Panc1 (cell line): ENCODE measurements around the gene MSN.

Experiments
- TF ChIP-seq, protein P1 (sequence below): fragments of 450-650 bp; IDR thresholded peaks from 2 replicates; pipeline ENCODE4 v1.5.1; 2017; ENCODE audit warnings: mild to moderate bottlenecking
- TF ChIP-seq, protein P2 (sequence below), 2 experiments: IDR thresholded peaks; 2 replicates each; pipeline ENCODE4 v1.6.1; 2011 to 2012; ENCODE audit warnings: low read depth in 2 of 2, control low read depth in 1 of 2, low read length in 1 of 2, mild to moderate bottlenecking in 1 of 2, moderate library complexity in 1 of 2; ENCODE audit not compliant: insufficient read depth in 1 of 2

DNA sequence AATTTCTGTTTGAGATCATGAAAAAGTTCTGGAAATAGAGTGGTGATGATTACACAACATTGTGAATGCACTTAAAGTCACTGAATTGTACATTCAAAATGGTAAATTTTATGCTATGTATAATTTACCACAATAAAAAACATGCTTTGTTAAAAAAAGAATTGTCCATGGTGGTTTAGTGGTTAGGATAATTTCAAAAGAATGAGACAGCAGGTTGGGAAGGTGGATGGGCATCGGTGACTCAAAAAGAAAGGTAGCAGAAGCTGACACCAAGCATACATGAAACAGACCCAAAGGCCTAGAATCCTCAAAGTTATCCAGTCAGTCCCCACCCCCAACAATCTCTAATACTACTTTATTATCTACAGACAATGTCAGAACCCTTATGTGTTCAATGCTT, 91.1 kb downstream of the MSN start:
- TF ChIP-seq, protein P1, sequence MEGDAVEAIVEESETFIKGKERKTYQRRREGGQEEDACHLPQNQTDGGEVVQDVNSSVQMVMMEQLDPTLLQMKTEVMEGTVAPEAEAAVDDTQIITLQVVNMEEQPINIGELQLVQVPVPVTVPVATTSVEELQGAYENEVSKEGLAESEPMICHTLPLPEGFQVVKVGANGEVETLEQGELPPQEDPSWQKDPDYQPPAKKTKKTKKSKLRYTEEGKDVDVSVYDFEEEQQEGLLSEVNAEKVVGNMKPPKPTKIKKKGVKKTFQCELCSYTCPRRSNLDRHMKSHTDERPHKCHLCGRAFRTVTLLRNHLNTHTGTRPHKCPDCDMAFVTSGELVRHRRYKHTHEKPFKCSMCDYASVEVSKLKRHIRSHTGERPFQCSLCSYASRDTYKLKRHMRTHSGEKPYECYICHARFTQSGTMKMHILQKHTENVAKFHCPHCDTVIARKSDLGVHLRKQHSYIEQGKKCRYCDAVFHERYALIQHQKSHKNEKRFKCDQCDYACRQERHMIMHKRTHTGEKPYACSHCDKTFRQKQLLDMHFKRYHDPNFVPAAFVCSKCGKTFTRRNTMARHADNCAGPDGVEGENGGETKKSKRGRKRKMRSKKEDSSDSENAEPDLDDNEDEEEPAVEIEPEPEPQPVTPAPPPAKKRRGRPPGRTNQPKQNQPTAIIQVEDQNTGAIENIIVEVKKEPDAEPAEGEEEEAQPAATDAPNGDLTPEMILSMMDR, result no peak
- TF ChIP-seq, protein P2, sequence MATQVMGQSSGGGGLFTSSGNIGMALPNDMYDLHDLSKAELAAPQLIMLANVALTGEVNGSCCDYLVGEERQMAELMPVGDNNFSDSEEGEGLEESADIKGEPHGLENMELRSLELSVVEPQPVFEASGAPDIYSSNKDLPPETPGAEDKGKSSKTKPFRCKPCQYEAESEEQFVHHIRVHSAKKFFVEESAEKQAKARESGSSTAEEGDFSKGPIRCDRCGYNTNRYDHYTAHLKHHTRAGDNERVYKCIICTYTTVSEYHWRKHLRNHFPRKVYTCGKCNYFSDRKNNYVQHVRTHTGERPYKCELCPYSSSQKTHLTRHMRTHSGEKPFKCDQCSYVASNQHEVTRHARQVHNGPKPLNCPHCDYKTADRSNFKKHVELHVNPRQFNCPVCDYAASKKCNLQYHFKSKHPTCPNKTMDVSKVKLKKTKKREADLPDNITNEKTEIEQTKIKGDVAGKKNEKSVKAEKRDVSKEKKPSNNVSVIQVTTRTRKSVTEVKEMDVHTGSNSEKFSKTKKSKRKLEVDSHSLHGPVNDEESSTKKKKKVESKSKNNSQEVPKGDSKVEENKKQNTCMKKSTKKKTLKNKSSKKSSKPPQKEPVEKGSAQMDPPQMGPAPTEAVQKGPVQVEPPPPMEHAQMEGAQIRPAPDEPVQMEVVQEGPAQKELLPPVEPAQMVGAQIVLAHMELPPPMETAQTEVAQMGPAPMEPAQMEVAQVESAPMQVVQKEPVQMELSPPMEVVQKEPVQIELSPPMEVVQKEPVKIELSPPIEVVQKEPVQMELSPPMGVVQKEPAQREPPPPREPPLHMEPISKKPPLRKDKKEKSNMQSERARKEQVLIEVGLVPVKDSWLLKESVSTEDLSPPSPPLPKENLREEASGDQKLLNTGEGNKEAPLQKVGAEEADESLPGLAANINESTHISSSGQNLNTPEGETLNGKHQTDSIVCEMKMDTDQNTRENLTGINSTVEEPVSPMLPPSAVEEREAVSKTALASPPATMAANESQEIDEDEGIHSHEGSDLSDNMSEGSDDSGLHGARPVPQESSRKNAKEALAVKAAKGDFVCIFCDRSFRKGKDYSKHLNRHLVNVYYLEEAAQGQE (IDR thresholded peaks at IDR 0.05; ENCODE audit: insufficient read depth in 1 of 2, low read depth in 2 of 2, low read length in 1 of 2), result no peak
